ENCODE measurements around the gene CCDC146. TPM values are rescaled to one million over a fixed set of nuclear protein-coding genes. Genes with fewer than 3 reads are reported as not detected.

Gene CCDC146
- total RNA-seq, 2 donors from 2014 or later: 1.4 to 2.6 TPM

DNA sequence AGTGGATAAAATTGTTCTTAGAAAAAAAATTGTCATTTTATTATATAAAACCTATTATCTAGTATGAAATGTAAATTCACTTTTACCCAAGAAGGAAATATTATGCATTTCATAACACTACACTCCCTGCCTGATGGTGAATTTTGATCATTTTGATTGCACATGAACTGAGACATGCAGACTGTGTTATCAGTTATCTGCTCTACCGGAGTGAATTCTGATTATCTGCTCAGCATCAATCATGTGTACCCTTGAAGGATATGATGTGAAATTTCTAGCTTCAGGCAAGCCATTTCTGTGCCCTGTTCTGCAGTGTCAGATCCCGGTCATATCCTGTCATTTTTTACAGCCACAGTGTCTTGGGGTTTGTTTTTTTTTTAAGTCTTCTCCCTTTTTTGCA is 162.2 kb downstream of the CCDC146 start:
- Mint-ChIP-seq H3K27ac (no peak overlapping the region), H3K36me3 (peaks cover 24 to 39% of the 10 kb centered on the region in 2 donors), H3K9me3 (peaks cover 0 to 18% of the 10 kb centered on the region in 2 donors)
- ATAC-seq (no peak), DNase-seq (ENCODE audit: low spot score in 2 of 2) (no peak)

DNA sequence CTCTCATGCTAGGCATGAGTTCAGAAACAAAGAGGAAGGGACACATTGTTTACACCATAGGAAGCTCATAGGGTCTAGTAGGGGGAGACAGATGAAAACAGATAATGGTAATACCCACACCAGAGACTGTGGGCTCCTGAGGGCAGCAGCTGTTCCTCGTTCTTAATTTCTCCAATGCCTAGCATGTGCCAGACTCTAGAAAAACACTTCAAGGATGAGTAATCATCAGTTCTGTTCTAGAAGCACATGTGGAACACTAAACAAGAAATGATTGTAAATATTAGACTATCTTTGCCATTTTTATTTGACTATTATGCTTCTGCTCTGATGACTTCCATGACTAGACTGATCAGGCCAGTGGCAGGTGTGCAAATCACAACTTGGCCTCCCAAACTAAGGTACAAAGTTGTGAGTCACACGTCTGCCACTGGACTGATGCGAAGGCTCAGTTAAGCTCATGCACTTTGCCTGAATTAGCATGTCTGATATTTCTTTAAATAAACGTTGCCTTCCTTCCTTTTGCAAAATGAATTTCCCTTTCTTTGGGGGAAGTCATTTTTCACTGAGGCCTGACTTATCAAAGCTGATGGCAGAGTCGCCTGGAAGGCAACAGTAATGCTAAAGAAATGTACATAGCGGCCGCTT is 166.4 kb downstream of the CCDC146 start:
- no peak for ATAC-seq
- Mint-ChIP-seq H3K36me3 (peaks cover 24 to 40% of the 10 kb centered on the region in 2 donors), H3K9me3 (peaks cover 0 to 23% of the 10 kb centered on the region in 2 donors), H3K27ac (no peak overlapping the region)
- DNase-seq (ENCODE audit: low spot score in 2 of 2): no peak

DNA sequence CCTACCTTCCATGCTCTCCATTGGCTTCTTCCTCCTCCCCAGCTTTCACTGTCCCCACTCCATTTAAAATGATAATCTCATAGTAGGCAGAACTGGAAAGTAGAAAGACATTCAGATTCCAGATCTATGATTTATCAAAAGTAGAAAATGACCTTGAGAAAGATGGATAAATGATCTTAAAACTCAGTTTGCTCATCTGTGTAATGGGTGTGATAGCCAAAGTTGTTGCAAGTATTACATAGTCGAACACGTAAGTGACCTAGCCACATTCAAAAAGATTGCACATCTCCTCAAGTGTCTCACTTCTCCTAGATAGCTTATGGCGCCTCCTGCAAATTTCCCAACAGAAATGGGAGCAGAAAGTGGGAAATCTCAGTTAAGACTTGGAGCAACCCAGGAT is 167.0 kb downstream of the CCDC146 start:
- Mint-ChIP-seq H3K36me3 (peaks cover 24 to 40% of the 10 kb centered on the region in 2 donors), H3K9me3 (peaks cover 0 to 23% of the 10 kb centered on the region in 2 donors), H3K27ac (no peak overlapping the region)
- DNase-seq (ENCODE audit: low spot score in 2 of 2): no peak
- ATAC-seq: no peak

DNA sequence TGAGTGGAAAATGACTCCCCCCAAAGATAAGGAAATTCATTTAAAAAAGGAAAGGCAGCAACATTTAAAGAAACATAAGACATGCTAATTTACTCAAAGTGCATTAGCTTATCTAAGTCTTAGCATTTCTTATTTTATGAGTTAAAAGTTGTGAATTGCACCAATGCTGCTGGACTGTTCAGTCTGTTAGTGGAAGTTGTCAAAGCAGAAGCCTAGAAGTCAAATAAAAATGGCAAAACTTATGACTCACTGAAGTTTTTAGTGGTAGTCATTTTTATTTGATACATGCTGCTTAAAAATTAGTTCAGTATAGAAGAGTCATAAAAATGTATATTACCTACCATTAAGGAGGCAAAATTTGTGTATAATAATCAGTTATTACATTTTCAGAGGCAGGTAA is 168.0 kb downstream of the CCDC146 start:
- ATAC-seq: no peak
- Mint-ChIP-seq H3K9me3 (peaks cover 0 to 22% of the 10 kb centered on the region in 2 donors), H3K36me3 (peaks cover 24 to 40% of the 10 kb centered on the region in 2 donors), H3K27ac (no peak overlapping the region)
- no peak for DNase-seq (ENCODE audit: low spot score in 2 of 2)

DNA sequence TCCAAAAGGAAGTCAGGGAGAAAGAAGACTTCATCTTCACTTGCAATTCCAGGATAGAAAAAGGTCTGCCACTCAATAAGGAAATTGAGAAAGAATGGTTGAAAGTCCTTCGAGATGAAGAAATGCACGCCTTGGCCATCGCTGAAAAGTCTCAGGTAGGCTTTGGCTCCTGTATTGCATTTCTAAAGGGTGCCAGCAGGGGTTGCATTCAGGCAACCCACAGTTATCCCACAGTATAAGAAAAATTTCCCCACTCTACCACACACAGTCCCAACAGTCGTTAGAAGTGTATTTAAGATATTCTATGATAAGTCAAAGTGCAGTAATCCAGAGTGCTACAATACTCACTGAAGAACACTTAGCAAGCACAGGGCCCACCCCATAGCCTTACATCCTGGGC is 170.6 kb downstream of the CCDC146 start:
- peaks cover 19 to 20% of the 10 kb centered on the region in 2 donors for H3K36me3 Mint-ChIP-seq
- peak in 1 of 2 donors; percentile 5 for ATAC-seq

DNA sequence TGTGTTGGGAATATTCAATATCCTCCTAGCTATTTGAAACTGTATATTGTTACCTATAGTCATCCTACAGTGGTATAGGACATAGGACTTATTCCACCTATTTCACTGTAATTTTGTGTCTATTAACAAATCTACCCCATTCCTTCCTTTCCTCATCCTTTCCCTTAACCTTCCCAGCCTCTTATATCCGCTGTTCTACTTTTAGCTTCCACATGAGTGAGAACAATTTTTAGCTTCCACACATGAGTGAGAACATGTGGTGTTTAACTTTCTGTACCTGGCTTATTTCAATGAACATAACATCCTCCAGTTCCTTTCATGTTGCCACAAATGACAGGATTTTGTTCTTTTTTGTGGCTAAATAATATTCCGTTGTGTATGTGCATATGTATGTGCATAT is 173.1 kb downstream of the CCDC146 start:
- Mint-ChIP-seq H3K9me3 (peaks cover 6 to 20% of the 10 kb centered on the region in 2 donors), H3K27ac (no peak overlapping the region), H3K36me3 (peaks cover 12 to 20% of the 10 kb centered on the region in 2 donors)
- ATAC-seq (no peak), DNase-seq (ENCODE audit: low spot score in 2 of 2) (no peak)

More for the DNA sequence above, 170.6 kb downstream of the CCDC146 start:
- H3K9me3 Mint-ChIP-seq: peaks cover 6 to 20% of the 10 kb centered on the region in 2 donors
- H3K27ac Mint-ChIP-seq: no peak overlapping the region
- DNase-seq (ENCODE audit: low spot score in 2 of 2): no peak

DNA sequence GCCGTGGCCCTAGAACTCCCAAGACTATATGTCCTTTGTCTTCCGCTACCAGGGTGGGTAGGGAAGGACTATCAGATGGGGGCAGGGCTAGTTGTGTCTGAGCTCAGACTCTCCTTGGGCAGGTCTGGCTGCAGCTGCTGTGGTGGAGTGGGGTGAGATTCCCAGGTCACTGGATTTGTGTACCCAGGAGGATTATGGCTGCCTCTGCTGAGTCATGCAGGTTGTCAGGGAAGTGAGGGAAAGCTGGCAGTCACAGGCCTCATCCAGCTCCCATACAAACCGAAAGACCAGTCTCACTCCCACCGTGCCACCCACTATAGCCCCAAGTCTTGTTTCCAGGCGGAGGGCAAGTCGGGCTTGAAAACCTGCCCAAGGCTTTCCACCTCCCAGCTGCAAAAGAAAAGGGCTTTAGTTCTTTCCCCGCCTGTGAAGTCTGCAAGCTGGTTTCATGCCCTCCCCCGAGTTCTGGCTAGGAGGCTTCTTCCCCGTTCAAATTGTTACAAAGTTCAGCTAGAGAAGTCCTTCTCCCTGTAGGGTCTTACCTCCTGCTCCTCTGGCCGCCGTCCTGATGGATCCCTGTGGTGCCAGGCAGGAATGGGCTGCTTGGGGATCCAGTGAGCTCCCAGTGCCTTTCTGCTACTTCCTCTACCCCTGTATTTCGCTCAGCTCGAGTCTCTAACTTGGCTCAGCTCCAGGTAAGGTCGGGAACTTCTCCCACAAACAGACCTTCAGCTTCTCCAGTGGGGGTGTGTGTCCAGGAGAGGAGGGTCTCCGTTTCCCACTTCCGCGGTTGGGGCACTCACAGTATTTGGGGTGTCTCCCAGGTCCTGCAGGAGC is 184.0 kb downstream of the CCDC146 start:
- H3K36me3 Mint-ChIP-seq: peaks cover 50 to 58% of the 10 kb centered on the region in 2 donors
- H3K9me3 Mint-ChIP-seq: peaks cover 19 to 30% of the 10 kb centered on the region in 2 donors
- ATAC-seq: no peak
- H3K27ac Mint-ChIP-seq: no peak overlapping the region
- no peak for DNase-seq (ENCODE audit: low spot score in 2 of 2)

DNA sequence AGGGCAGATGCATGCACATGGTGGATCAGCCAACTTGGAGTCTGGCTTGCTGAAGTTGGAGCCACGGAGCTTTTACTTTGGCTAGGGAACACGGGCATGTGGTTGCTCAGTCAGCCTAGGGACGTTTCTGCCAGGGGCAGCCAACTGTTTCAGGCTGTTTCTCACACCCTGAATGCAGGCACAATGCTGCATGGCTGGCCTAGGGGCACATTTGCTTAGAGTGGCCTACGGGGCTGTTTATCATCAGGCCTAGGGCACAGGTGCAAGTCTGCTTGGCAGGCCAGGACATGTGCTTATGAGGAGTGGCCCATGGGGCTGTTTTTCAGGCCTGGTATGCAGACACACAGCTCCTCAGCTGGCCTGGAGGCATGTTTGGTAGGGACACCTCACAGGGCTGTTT is 186.4 kb downstream of the CCDC146 start:
- DNase-seq (ENCODE audit: low spot score in 2 of 2): no peak
- H3K9me3 Mint-ChIP-seq: peaks cover 4 to 12% of the 10 kb centered on the region in 2 donors

DNA sequence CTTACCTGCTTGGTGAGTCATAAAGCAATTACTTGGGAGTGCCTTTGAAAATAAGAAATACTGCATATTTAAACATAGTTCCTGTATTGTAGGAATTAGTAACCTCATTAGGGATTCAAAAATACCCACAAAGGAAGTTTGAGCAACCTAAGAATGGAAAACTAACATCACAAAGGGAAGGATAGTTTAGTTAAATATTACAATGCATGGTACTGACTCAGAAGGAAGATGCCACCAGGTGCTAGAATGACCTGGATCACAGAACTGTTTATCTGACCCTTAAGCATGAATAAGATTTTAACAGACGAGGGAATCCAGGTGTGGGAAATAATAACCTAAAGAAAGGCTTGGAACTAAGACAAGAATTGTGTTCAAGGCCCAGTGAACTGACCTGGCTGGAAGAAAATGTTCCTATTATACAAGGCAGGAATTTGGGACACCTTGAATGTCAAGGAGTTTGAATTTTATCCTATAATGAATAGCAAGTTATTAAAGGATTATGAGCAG is 187.4 kb downstream of the CCDC146 start:
- Mint-ChIP-seq H3K9me3 (peaks cover 4 to 12% of the 10 kb centered on the region in 2 donors), H3K36me3 (peaks cover 26 to 28% of the 10 kb centered on the region in 2 donors), H3K27ac (peak overlapping the region in 1 of 2 donors; percentile 15)
- ATAC-seq: no peak
- no peak for DNase-seq (ENCODE audit: low spot score in 2 of 2)

More for the DNA sequence above, 186.4 kb downstream of the CCDC146 start:
- H3K36me3 Mint-ChIP-seq: peaks cover 28 to 35% of the 10 kb centered on the region in 2 donors
- H3K27ac Mint-ChIP-seq: no peak overlapping the region
- no peak for ATAC-seq

DNA sequence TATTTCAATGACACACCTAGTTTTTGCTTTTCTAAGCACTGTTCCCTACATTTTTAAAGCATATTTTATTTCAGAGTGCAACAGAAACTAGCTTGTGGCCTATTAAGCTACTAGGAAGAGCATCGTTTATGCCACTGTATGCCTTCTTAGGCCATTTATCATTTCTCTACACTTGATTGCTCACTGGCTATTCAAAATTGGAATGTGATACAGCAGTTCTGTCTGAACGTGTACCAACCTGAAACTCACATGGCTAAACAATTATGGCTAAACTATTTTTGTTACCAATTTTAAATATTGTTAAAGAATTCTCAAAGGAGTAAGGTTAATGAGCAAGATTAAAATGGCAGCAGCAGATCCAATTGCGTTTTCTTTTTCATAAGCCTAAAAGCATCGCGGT is 188.6 kb downstream of the CCDC146 start:
- Mint-ChIP-seq H3K27ac (no peak overlapping the region), H3K36me3 (peaks cover 14 to 16% of the 10 kb centered on the region in 2 donors), H3K9me3 (peaks cover 4% of the 10 kb centered on the region in 2 donors)
- ATAC-seq (no peak), DNase-seq (ENCODE audit: low spot score in 2 of 2) (no peak)

DNA sequence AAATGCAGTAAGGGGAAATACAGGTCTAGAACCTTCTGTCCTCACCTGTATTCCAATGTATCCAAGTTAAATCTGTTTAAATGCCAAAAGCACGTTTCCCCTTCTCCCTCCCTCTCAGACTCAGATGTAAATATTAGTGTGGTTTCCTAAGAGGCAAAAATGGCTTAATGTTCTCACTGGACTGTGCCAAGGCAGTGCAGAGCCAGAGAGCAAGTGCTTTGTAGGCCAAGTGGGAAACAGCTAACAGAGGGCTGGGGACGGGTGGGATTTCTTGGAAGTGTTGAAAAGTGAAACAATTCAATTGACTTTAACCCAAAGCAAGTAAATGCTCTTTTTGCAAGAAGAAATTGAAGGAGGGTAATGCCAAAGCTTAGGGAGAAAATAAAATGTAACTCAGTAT is 190.7 kb downstream of the CCDC146 start:
- ATAC-seq (no peak), DNase-seq (ENCODE audit: low spot score in 2 of 2) (no peak)
- peaks cover 0 to 6% of the 10 kb centered on the region in 2 donors for H3K36me3 Mint-ChIP-seq
- peaks cover 0 to 2% of the 10 kb centered on the region in 2 donors for H3K9me3 Mint-ChIP-seq
- H3K27ac Mint-ChIP-seq: no peak overlapping the region

DNA sequence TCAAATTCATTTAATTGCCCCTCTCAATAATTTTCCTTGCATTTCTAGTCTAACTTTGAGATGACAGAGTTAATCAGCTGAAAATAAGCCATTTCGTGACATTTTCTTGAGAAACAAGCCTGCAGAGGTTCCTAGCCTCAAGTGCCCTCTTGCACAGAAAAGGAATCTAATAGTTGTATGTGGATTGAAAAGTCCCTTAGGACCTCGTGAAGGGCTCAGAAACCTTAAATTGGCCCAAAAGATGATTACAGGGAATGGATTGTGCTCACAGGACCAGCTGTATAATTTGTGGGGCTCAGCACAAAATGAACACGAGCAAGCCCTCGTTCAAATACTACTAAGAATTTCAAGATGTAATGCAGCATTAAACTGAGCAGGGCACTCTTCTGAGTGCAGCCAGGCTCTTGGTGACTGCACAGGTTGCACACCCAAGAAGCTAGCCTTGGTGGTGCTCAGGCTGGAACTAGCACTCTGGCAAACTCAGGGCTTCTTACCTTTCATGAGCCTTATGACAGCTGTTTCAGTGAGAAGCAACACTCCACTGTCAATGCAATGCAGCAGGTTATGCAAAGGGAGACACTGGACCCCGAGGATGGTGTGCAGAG is 191.6 kb downstream of the CCDC146 start:
- ATAC-seq (no peak), DNase-seq (ENCODE audit: low spot score in 2 of 2) (no peak)
- H3K9me3 Mint-ChIP-seq: no peaks in the 10 kb centered on the region
- H3K27ac Mint-ChIP-seq: no peak overlapping the region
- no peaks in the 10 kb centered on the region for H3K36me3 Mint-ChIP-seq

DNA sequence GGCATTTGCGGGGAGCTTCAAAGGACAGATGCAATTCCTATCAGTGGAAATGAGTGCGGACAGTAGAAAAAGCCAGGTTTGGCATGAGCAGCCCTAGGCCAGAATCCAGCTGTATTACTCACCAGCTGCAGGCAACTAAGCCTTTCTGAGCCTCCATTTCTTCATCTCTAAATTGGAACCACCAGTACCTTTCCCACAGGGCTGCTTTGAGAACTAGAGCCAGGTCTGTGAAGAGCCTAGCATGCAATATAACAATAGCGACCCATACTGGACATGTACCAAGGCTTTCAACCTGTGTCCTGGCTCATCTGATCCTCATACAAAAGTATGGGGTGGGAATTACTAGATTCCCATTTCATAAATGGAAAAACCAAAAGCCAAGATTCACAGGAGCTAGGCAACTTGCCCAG is 192.8 kb downstream of the CCDC146 start:
- peaks cover 0 to 10% of the 10 kb centered on the region in 2 donors for H3K36me3 Mint-ChIP-seq
- H3K27ac Mint-ChIP-seq: no peak overlapping the region
- ATAC-seq (no peak), DNase-seq (ENCODE audit: low spot score in 2 of 2) (no peak)
- H3K9me3 Mint-ChIP-seq: peaks cover 0 to 4% of the 10 kb centered on the region in 2 donors

DNA sequence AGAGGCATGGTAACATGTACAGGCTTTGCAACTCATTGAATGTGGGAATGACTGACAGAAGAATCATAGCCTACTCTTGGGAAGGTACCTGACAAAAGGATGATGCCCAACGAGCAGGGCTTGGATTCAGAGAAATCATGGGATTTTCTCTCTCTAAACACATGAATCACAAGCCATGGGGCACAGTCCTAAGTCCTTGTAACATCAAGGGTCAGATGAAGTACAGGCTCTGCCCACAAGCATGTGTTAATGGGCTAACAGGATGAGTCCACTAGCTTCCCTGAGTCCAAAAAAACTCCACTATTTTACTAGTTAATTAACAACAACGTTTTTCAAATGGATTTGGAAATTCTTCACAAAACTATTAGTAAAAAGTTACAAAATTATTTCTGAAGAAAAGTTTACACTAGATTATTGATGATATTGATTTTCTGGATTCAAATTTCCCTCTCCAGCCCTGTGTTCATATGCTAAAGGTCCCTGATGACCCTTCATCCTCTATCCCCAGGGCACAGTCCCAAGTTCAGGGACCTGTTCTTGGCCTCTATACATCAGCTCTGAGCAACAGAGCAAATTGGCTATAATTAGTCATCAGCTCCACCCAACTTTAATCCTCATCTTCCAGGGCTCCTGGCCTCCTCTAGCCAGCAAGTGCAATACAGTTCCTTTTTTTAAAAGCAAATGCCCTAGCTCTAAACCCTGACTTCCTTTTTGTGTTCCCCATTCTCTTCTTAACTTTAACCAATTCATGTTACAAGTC is 194.0 kb downstream of the CCDC146 start:
- Mint-ChIP-seq H3K9me3 (peaks cover 0 to 4% of the 10 kb centered on the region in 2 donors), H3K36me3 (peaks cover 0 to 12% of the 10 kb centered on the region in 2 donors)
- ATAC-seq: no peak

DNA sequence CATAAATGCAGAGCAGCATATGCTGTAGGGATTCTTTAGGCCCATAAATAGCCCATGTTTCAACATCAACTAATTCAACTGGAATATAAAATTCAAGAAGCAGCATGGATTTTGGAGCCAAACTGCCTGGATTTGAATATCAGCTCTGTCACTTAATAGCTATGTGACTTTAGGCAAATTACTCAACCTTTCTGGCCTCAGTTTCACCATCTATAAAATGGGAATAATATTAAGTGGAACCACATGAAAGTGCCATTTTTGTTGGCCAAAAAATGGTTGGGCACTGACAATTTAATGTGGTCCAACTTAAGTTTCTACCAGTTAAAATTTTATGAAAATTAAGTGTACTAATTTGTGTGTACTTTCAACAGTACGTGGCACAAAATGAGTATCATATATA is 195.6 kb downstream of the CCDC146 start:
- Mint-ChIP-seq H3K9me3 (peaks cover 0 to 4% of the 10 kb centered on the region in 2 donors), H3K27ac (no peak overlapping the region), H3K36me3 (peaks cover 0 to 12% of the 10 kb centered on the region in 2 donors)
- DNase-seq (ENCODE audit: low spot score in 2 of 2): no peak
- ATAC-seq: no peak

More for the DNA sequence above, 194.0 kb downstream of the CCDC146 start:
- no peak for DNase-seq (ENCODE audit: low spot score in 2 of 2)
- H3K27ac Mint-ChIP-seq: peak overlapping the region in 1 of 2 donors; percentile 1

DNA sequence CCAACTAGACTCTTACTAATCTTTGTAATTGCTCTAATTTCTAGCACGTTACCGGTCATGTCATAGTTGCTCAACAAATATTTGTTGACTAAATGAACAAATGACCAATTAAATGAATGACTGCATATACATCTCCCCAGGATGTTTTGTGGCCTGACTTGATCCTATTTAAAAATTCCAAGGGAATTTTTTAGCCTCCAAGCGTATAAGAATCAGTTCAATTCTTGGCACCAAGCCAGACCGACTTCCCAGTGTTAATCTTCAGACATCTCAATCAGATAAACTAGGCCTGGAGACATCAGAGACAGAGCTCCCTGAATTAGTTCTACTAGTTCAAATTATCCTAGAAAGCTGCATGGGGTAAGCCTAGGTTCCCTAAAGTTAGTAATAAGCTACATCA is 197.7 kb downstream of the CCDC146 start:
- ATAC-seq: no peak
- no peak for DNase-seq (ENCODE audit: low spot score in 2 of 2)
- H3K9me3 Mint-ChIP-seq: peaks cover 0 to 4% of the 10 kb centered on the region in 2 donors
- H3K36me3 Mint-ChIP-seq: peaks cover 0 to 12% of the 10 kb centered on the region in 2 donors
- H3K27ac Mint-ChIP-seq: no peak overlapping the region
